Neural cell (in vitro differentiated cells): ENCODE results near the gene SLC12A8. TPM values are rescaled to one million over a fixed set of nuclear protein-coding genes. Genes with fewer than 3 reads are reported as not detected.

Experiments
- H2AFZ ChIP-seq: fragments of 200-600, 300-800 bp; sonication (generic), shearing (Covaris generic); 2 replicates; pipeline ENCODE4 v1.6.0; 2014; ENCODE audit warnings: low read depth, mild to moderate bottlenecking, antibody characterized with exemption, low read length, moderate library complexity
- H3F3A ChIP-seq: fragments of 200-600 bp; shearing (Covaris generic); 2 replicates; pipeline ENCODE4 v1.6.1; 2016; ENCODE audit warnings: mild to moderate bottlenecking, moderate library complexity, mixed read lengths, antibody characterized with exemption, low read length; ENCODE audit not compliant: insufficient read depth, poor library complexity, severe bottlenecking
- H3K27ac ChIP-seq: fragments of 200-600, 300-800 bp; sonication (generic), shearing (Covaris generic); 2 replicates; pipeline ENCODE4 v1.5.1; 2014; ENCODE audit warnings: mild to moderate bottlenecking, low read length, moderate library complexity
- H3K27me3 ChIP-seq: fragments of 300-800, 200-600 bp; sonication (generic), shearing (Covaris generic); 2 replicates; pipeline ENCODE4 v1.6.0; 2014; ENCODE audit warnings: mild to moderate bottlenecking, low read depth, low read length, moderate library complexity; ENCODE audit not compliant: insufficient read depth
- H3K36me3 ChIP-seq: fragments of 300-800, 200-600 bp; sonication (generic), shearing (Covaris generic); 2 replicates; pipeline ENCODE4 v1.5.1; 2014; ENCODE audit warnings: mild to moderate bottlenecking, antibody characterized with exemption, low read length, moderate library complexity; ENCODE audit not compliant: insufficient read depth
- H3K4me2 ChIP-seq: fragments of 300-800, 200-600 bp; sonication (generic), shearing (Covaris generic); 2 replicates; pipeline ENCODE4 v1.6.0; 2014; ENCODE audit warnings: mild to moderate bottlenecking, low read length
- H3K4me3 ChIP-seq: fragments of 300-800, 200-600 bp; sonication (generic), shearing (Covaris generic); 2 replicates; pipeline ENCODE4 v1.5.1; 2014; ENCODE audit warnings: mild to moderate bottlenecking, low read length, moderate library complexity
- H3K79me2 ChIP-seq: fragments of 200-600 bp; shearing (Covaris generic); replicated peaks from 2 replicates; pipeline ENCODE4 v1.6.0; 2014; ENCODE audit warnings: mild to moderate bottlenecking, low read length, moderate library complexity; ENCODE audit not compliant: insufficient read depth
- H3K9ac ChIP-seq: fragments of 300-800, 200-600 bp; sonication (generic), shearing (Covaris generic); 2 replicates; pipeline ENCODE4 v1.6.1; 2016; ENCODE audit warnings: mild to moderate bottlenecking, low read length, mixed read lengths
- H3K9me2 ChIP-seq: fragments of 200-600 bp; shearing (Covaris generic); 2 replicates; pipeline ENCODE4 v1.6.1; 2016; ENCODE audit warnings: mild to moderate bottlenecking, low read length, mixed read lengths; ENCODE audit not compliant: insufficient read depth
- H3K9me3 ChIP-seq: fragments of 200-600, 300-800 bp; sonication (generic), shearing (Covaris generic); 2 replicates; pipeline ENCODE4 v1.6.1; 2016; ENCODE audit warnings: mild to moderate bottlenecking, mixed run types, low read length, moderate library complexity, mixed read lengths
- H4K20me1 ChIP-seq: fragments of 200-600 bp; shearing (Covaris generic); 2 replicates; pipeline ENCODE4 v1.6.1; 2016; ENCODE audit warnings: mild to moderate bottlenecking, mixed run types; ENCODE audit not compliant: insufficient read depth
- EP300 ChIP-seq: fragments of 450-650 bp; conservative IDR thresholded peaks from 2 replicates; pipeline ENCODE4 v1.6.1; 2014; ENCODE audit warnings: antibody characterized with exemption, mild to moderate bottlenecking, moderate library complexity; ENCODE audit not compliant: poor library complexity, severe bottlenecking
- EZH2 ChIP-seq: fragments of 200-600, 300-800 bp; shearing (Covaris generic), sonication (generic); IDR thresholded peaks from 2 replicates; pipeline ENCODE4 v1.6.1; 2014; ENCODE audit warnings: antibody characterized with exemption, low read length, borderline replicate concordance, mild to moderate bottlenecking; ENCODE audit not compliant: insufficient read depth, poor library complexity, severe bottlenecking
- MXI1 ChIP-seq: fragments of 450-650 bp; conservative IDR thresholded peaks from 2 replicates; pipeline ENCODE4 v1.6.1; 2014; ENCODE audit warnings: antibody characterized with exemption, mild to moderate bottlenecking; ENCODE audit not compliant: poor library complexity, severe bottlenecking
- POLR2AphosphoS5 ChIP-seq: IDR thresholded peaks from 2 replicates; pipeline ENCODE4 v1.6.1; 2012
- RAD21 ChIP-seq: fragments of 450-650 bp; conservative IDR thresholded peaks from 2 replicates; pipeline ENCODE4 v1.6.1; 2014; ENCODE audit warnings: antibody characterized with exemption, mild to moderate bottlenecking, moderate library complexity
- SMC3 ChIP-seq: fragments of 450-650 bp; conservative IDR thresholded peaks from 2 replicates; pipeline ENCODE4 v1.6.1; 2014; ENCODE audit warnings: antibody characterized with exemption, mild to moderate bottlenecking, moderate library complexity; ENCODE audit not compliant: poor library complexity
- TAF1 ChIP-seq: IDR thresholded peaks from 2 replicates; pipeline ENCODE4 v1.6.1; 2012; ENCODE audit warnings: low read depth
- polyA plus RNA-seq: library from polyadenylated mRNA; depleted of rRNA; stranded (reverse); fragments of >200 nt; gene quantifications from 2 replicates; pipeline ENCODE4 v1.2.3, GENCODE V29; 2014
- TF ChIP-seq, protein P1 (sequence below): IDR thresholded peaks from 2 replicates; pipeline ENCODE4 v1.6.1; 2012; ENCODE audit warnings: borderline replicate concordance
- TF ChIP-seq, protein P2 (sequence below): fragments of 450-650 bp; IDR thresholded peaks from 2 replicates; pipeline ENCODE4 v1.5.1; 2014; ENCODE audit warnings: antibody characterized with exemption, mild to moderate bottlenecking, moderate library complexity; ENCODE audit not compliant: poor library complexity, severe bottlenecking

Gene SLC12A8
- polyA plus RNA-seq, 1 donor from 2014 or later: 4.6 TPM

DNA sequence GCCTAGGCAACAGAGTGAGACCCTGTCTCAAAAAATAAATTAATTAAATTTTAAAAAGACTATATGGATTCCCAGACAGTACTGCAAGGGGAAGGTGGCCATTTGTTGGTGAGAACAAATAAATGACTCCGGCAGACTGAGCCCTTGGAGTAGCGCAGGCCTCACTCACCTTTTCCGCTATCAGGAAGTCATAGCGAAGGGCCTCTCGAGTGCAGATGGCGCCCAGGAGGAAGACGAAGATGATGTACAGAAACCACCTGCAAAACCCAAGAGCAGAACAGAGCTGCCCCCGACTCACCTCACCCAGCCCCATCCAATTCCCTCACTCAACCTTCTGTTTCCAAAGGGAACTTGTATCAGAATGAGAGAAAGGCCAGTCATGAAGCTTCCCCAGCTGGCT, 93.9 kb downstream of the SLC12A8 start:
- Histone ChIP-seq H3F3A (no peaks in the 10 kb centered on the region), H3K4me3 (no peak overlapping the region), H2AFZ (no peak overlapping the region), H3K9me3 (no peaks in the 10 kb centered on the region), H3K36me3 (no peaks in the 10 kb centered on the region), H3K9ac (no peak overlapping the region), H3K27me3 (no peaks in the 10 kb centered on the region), H3K79me2 (no peaks in the 10 kb centered on the region), H4K20me1 (no peaks in the 10 kb centered on the region), H3K9me2 (no peaks in the 10 kb centered on the region), H3K27ac (no peak overlapping the region), H3K4me2 (no peak overlapping the region)
- no peak for TF ChIP-seq EZH2
- TF ChIP-seq SMC3: no peak
- no peak for TF ChIP-seq EP300
- TF ChIP-seq RAD21: no peak
- TF ChIP-seq, protein P1, sequence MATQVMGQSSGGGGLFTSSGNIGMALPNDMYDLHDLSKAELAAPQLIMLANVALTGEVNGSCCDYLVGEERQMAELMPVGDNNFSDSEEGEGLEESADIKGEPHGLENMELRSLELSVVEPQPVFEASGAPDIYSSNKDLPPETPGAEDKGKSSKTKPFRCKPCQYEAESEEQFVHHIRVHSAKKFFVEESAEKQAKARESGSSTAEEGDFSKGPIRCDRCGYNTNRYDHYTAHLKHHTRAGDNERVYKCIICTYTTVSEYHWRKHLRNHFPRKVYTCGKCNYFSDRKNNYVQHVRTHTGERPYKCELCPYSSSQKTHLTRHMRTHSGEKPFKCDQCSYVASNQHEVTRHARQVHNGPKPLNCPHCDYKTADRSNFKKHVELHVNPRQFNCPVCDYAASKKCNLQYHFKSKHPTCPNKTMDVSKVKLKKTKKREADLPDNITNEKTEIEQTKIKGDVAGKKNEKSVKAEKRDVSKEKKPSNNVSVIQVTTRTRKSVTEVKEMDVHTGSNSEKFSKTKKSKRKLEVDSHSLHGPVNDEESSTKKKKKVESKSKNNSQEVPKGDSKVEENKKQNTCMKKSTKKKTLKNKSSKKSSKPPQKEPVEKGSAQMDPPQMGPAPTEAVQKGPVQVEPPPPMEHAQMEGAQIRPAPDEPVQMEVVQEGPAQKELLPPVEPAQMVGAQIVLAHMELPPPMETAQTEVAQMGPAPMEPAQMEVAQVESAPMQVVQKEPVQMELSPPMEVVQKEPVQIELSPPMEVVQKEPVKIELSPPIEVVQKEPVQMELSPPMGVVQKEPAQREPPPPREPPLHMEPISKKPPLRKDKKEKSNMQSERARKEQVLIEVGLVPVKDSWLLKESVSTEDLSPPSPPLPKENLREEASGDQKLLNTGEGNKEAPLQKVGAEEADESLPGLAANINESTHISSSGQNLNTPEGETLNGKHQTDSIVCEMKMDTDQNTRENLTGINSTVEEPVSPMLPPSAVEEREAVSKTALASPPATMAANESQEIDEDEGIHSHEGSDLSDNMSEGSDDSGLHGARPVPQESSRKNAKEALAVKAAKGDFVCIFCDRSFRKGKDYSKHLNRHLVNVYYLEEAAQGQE: no peak
- no peak for TF ChIP-seq TAF1
- TF ChIP-seq, protein P2, sequence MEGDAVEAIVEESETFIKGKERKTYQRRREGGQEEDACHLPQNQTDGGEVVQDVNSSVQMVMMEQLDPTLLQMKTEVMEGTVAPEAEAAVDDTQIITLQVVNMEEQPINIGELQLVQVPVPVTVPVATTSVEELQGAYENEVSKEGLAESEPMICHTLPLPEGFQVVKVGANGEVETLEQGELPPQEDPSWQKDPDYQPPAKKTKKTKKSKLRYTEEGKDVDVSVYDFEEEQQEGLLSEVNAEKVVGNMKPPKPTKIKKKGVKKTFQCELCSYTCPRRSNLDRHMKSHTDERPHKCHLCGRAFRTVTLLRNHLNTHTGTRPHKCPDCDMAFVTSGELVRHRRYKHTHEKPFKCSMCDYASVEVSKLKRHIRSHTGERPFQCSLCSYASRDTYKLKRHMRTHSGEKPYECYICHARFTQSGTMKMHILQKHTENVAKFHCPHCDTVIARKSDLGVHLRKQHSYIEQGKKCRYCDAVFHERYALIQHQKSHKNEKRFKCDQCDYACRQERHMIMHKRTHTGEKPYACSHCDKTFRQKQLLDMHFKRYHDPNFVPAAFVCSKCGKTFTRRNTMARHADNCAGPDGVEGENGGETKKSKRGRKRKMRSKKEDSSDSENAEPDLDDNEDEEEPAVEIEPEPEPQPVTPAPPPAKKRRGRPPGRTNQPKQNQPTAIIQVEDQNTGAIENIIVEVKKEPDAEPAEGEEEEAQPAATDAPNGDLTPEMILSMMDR: no peak

DNA sequence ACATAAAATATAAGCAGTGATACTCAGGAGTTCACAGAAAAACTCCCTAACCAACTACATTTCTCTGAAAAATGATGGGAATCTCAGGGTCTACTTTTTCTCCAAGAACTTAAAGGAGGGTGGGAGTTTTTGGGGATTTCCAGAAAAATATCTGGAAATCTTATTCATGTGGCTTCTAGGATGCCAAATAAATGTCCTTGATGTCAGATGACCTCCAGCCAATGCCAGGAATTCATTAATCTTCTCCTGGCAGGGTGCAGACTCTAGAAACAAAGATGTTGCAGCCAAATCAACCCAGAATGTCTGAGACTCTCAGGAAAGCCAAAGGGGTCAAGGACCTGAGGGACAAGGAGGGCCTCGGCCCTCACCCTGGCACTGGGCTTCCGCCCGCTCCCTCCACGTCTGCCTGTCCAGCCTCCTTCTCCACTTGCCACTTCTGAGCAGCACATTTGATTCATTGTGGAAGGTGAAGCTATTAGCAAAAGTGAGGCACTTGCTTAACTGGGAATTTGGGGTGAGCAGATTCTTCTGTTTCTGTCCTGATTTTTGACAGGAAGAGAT, 94.8 kb downstream of the SLC12A8 start:
- TF ChIP-seq RAD21 (no peak), EP300 (no peak), TAF1 (no peak), POLR2AphosphoS5 (no peak), SMC3 (no peak), EZH2 (no peak), MXI1 (no peak)
- TF ChIP-seq, protein P2: no peak
- TF ChIP-seq, protein P1: no peak
- H3K27me3 ChIP-seq: no peaks in the 10 kb centered on the region
- H3K4me3 ChIP-seq: no peak overlapping the region
- H3K36me3 ChIP-seq: no peaks in the 10 kb centered on the region
- no peaks in the 10 kb centered on the region for H4K20me1 ChIP-seq
- H2AFZ ChIP-seq: no peak overlapping the region
- H3K79me2 ChIP-seq: no peaks in the 10 kb centered on the region
- no peaks in the 10 kb centered on the region for H3F3A ChIP-seq
- H3K9ac ChIP-seq: no peak overlapping the region
- no peak overlapping the region for H3K27ac ChIP-seq
- H3K9me2 ChIP-seq: no peaks in the 10 kb centered on the region
- H3K9me3 ChIP-seq: no peaks in the 10 kb centered on the region
- no peak overlapping the region for H3K4me2 ChIP-seq
